ENCODE data around the gene MUC3A.
"Not testable (repeated sequence)": the region's sequence is repeated elsewhere in the genome, so short reads cannot be mapped to it uniquely, and the experiment has no call there.

MUC3A gene

GRCh38 chr7:100949227-100949932 is at the start of gene MUC3A:
TSS of gene MUC3A (plus strand) at chr7:100949534. CDS start at chr7:100949625, 91 bp downstream.
- no peak for DNase-seq

- no peak for DNase-seq
These were observed 48.4 kb upstream of the MUC3A start for GRCh38 chr7:100900978-100901377.

GRCh38 chr7:100901921-100902332 is 47.4 kb upstream of the MUC3A start:
- DNase-seq: no peak

GRCh38 chr7:100902638-100903037 is 46.7 kb upstream of the MUC3A start:
- DNase-seq: no peak

- no peak for DNase-seq
These were observed 40.8 kb upstream of the MUC3A start for GRCh38 chr7:100908512-100908911.

GRCh38 chr7:100910443-100910842 is 38.9 kb upstream of the MUC3A start:
- not testable (repeated sequence) for DNase-seq

GRCh38 chr7:100911484-100911883 is 37.9 kb upstream of the MUC3A start:
- no peak for DNase-seq

- no peak for DNase-seq
These were observed 35.0 kb upstream of the MUC3A start for GRCh38 chr7:100914208-100914878.

GRCh38 chr7:100914879-100915447 is 34.4 kb upstream of the MUC3A start:
- no peak for DNase-seq

GRCh38 chr7:100919335-100919734 is 30.0 kb upstream of the MUC3A start:
- not testable (repeated sequence) for DNase-seq

- not testable (repeated sequence) for DNase-seq
These were observed 29.4 kb upstream of the MUC3A start for GRCh38 chr7:100919779-100920437.

- DNase-seq: no peak
These were observed 28.3 kb upstream of the MUC3A start for GRCh38 chr7:100921039-100921438.

GRCh38 chr7:100923616-100924015 is 25.7 kb upstream of the MUC3A start:
- DNase-seq: not testable (repeated sequence)

GRCh38 chr7:100929808-100930174 is 19.5 kb upstream of the MUC3A start:
- no peak for DNase-seq

GRCh38 chr7:100933734-100934133 is 15.6 kb upstream of the MUC3A start:
- no peak for DNase-seq

- DNase-seq: not testable (repeated sequence)
These were observed 14.0 kb upstream of the MUC3A start for GRCh38 chr7:100935381-100935780.

GRCh38 chr7:100936167-100936566 is 13.2 kb upstream of the MUC3A start:
- DNase-seq: not testable (repeated sequence)

- no peak for DNase-seq
These were observed 7.1 kb upstream of the MUC3A start for GRCh38 chr7:100942045-100942774.

- no peak for DNase-seq
These were observed 5.6 kb upstream of the MUC3A start for GRCh38 chr7:100943693-100944092.

- no peak for DNase-seq
These were observed 5.2 kb upstream of the MUC3A start for GRCh38 chr7:100944138-100944537.

GRCh38 chr7:100946111-100946510 is 3.2 kb upstream of the MUC3A start:
- no peak for DNase-seq

- no peak for DNase-seq
These were observed 2.5 kb upstream of the MUC3A start for GRCh38 chr7:100946766-100947365.

Measured in stimulated activated CD4-positive, alpha-beta T cell treated with anti-CD3 and anti-CD28 coated beads, Interleukin-4, amount 100 ng/mL, for 1 hour (primary cell).